Activated T-cell treated with anti-CD3 and anti-CD28 coated beads for 48 hours (primary cell): Measurements from ENCODE around the gene ARIH1.

Experiments used
- DNase-seq: peaks from one replicate; pipeline ENCODE4 v3.0.0-alpha.2; 2020; ENCODE audit warnings: low read depth

ARIH1 gene

DNA sequence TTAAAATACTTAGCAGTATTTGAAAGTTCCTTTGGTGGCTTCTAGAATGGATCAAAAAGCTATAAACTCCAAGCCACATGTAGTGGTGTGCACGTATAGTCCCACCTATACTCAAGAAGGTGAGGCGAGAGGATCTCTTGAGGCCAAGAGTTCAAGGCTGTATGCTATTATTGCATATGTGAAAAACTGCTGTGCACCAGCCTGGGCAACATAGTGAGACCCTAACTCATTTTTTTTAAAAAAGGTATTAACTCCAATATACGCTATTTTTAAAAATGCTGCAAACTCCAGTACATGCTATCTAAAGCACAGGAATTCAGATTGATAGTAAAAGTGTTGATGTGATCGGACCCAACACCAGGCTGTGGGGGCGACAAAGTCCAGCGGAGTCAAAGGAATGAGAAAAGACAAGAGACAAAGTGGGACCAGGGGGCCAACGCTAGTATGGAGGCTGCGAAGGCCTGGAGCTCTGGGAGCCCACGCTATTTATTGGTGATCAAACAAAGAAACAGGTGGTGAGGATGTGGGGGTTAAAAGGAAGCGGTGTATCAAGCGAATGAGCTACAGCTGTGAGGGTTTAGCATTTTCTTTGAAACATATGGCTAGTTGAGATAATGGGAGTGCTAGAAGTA lies 66.6 kb downstream of the ARIH1 start:
- no peak for DNase-seq

DNA sequence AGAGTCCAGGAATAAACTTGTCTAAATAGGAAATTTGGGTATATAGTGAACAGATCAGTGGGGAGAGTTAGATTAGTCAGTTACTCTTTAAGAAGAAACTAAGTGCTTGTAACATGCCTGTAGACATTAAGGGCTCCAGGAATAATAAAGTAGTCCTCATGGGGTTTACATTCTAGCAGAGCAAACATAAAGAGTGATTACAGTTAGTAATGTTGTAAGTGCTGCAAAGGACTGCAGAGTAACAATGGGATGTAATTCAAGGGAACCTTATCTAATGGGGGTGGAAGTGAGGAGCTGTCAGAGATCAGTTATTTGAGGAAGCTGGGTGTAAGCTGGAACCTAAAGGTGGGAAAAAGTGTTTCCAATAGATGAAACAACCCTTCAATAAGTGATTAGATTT lies 67.5 kb downstream of the ARIH1 start:
- DNase-seq = no peak

DNA sequence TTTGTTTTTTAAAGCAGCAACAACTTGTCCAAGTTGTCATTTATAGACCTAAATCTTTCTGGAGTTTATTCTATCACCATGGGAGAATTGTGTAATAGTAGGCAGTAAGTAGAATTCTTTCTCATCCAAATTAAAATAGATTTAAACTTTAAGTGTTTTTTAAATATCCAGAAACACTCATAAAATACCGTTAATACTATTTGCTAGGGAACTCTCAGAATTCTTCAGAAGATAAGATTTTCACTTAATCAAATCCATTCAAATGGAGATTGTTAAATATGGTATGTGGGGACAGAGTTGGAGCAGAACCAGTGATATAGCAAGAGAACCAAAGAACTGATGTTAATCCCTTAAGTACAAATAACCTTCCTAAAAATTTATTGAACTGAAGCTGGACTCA lies 71.0 kb downstream of the ARIH1 start:
- DNase-seq = no peak

DNA sequence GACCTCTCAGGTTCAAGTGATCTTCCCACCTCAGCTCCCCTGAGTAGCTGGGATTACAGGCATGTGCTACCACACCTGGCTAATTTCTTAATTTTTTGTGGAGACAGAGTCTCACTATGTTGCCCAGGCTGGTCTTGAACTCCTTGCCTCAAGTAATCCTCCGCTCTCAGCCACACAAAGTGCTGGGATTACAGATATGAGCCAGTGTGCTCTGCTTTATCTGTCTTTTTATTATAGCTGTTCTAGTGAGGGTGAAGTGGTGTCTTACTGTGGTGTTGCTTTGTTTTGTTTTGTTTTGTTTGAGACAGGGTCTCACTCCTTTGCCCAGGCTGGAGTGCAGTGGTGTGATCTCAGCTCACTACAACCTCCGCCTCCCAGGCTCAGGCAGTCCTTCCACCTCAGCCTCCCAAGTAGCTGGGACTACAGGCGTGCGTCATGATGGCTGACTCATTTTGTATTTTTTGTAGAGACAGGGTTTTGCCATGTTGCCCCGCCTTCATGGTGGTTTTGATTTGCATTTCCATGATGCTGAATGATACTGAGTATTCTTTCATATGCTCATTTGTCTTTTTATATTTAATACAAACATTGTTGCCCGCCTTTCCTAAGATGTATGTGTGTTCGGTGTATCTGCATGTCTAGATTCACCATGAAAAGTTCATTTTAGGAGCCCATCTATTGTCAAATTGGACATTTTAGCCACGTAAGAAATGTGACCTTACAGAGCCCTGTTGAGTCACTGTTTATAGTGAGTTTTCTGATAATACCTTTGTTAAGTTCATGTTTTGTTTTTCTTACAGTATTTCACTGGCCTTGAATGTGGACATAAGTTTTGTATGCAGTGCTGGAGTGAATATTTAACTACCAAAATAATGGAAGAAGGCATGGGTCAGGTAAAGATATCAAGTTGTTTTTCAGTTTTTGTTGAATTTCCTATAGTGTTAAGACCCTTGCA lies 80.6 kb downstream of the ARIH1 start:
- DNase-seq = peak; percentile 25

DNA sequence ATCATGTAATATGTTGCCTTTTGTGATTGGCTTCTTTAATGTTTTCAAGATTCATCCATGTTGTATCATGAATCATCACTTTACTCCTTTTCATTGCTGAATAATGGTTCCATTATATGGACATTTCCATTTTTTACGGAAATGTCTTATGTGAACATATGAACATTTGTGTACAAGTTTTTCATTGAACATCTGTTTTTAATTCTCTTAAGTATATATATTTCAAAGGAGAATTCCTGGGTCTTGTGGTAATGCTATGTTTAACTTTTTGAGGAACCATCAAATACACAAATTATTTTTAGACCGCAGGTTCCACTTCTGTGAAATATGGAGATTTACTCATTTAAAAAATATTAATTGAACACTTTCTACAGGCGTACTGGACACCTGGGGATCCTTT lies 85.7 kb downstream of the ARIH1 start:
- DNase-seq = no peak

DNA sequence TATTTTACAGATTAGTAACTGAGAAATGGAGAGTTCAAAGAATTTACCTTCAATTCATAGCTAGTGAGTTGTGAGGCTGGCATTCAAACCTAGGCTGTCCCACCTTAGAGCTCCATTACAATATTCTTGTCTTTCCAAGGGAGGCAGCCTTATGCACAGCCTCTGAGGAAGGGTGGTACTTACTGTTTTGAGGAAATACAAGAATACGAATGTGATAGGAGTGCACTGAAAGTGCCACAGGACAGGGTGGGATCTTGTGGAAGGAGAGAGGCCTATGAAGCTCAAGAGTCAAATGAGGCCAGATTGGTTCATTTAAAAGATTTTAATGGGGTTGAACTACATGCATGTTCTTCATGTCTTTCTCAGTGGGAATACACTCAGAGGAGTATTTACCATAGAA lies 86.3 kb downstream of the ARIH1 start:
- DNase-seq = no peak

DNA sequence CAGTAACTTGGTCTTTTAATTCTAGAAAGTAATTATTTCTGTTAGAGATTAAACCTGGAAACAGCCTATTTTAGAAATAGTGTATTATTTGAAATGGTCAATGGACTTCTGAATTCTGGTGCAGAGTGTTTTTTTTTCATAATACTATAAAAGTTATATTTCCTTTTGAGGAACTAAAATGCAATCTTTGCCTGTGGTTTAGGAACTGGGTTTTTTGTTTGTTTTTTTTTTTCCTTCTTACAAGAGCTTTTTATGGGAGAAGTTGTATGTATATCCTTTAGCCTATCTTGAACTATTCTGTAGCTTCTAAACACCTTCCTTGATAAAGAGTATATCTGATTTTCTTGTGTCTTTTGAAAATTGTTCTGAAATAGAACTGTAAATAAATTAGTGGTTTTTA lies 88.3 kb downstream of the ARIH1 start:
- DNase-seq = no peak

DNA sequence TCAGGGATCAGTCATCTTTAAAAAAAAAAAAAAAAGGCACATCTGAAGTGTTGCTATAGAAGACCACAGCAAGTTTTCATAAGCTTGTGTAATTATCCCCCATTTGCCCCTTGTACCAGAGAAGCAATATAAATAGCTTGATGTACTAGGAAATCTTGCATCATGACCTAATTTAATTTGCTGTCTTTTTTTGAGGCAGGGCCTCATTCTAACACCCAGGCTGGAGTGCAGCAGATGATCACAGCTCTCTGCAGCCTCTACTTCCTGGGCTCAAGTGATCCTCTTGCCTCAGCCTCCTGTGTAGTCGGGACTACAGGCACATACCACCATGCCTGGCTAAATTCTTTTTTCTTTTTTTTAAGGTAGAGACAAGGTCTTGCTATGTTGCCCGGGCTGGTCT lies 88.7 kb downstream of the ARIH1 start:
- no peak for DNase-seq

DNA sequence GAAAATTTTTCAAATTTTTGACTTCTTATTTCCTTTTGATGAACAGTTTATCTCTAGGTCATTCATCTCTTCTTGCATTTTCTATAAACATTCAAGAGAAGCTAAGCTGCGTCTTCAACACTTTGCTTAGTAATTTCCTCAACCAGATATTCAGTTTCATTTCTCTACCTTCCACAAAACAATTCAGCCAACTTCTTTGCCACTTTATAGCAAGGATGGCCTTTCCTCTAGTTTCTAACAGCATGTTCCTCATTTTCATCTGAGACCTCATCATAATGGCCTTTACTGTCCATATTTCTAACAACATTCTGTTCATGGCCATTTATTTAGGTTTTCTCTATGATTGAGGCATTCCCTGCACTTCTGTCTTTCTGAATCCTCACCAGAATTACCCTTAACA lies 90.0 kb downstream of the ARIH1 start:
- no peak for DNase-seq

DNA sequence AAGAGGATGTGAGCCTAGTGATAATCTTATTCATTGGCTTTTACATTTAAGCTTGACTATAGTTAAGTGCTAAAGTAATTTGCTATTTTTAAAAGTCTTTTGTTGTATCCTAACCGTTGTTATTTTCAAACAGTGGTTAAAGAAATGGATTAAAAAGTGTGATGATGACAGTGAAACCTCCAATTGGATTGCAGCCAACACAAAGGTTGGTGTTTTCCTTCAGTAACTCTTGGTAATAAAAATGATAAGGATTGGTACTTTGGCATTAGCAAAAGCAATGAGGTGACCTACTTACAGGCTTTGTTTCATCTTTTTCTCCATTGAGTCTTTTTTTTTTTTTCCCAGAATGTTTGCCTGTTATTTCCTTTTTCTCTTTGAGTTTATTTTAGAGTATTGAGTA lies 92.8 kb downstream of the ARIH1 start:
- no peak for DNase-seq

DNA sequence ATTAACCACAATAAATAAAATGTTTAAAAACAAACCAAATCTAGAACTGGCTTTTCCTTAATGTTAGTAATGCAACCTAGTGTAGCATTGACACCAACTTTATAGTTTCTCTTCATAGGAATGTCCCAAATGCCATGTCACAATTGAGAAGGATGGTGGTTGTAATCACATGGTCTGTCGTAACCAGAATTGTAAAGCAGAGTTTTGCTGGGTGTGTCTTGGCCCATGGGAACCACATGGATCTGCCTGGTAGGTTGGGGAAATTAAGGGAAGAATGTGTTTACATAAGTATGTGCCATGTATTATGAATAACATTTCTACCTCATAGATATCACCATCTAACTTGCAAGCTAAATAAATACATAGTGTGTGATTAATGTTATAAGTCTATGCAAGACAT lies 95.9 kb downstream of the ARIH1 start:
- no peak for DNase-seq

DNA sequence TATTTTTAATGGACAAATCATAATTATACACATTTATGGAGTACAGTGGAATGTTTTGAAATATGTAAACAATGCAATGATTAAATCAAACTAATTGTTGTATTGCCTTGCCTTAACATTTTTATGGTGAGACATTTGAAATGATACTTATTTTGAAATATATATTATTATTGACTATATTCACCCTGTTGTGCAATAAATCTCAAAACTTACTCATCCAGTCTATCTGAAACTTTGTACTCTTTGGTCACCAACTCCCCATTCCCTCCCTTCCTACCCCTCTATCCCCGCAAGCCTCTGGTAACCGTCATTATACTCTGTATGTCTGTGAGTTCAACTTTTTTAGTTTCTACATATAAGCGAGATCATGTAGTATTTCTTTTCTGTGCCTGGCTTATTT lies 105.7 kb downstream of the ARIH1 start:
- DNase-seq = no peak

DNA sequence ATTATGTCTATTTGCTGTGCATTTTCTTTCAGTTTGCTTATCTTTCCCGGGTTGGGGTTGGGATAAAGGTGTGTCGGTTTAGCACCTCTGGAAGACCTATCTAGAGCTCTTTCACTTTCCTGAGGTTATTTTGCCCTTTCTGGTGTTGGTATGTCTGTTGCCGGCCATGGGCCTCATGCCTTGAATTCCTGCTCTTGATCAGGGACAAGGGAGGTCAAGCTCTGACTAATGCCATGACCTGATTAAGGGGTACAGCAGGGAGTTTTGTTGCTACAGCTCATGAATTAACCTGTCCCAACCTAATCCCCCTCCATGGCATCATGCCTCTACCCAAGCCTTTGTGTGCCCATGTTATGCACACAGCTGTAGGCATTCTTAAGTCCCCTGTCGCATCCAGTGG lies 109.9 kb downstream of the ARIH1 start:
- DNase-seq = no peak

DNA sequence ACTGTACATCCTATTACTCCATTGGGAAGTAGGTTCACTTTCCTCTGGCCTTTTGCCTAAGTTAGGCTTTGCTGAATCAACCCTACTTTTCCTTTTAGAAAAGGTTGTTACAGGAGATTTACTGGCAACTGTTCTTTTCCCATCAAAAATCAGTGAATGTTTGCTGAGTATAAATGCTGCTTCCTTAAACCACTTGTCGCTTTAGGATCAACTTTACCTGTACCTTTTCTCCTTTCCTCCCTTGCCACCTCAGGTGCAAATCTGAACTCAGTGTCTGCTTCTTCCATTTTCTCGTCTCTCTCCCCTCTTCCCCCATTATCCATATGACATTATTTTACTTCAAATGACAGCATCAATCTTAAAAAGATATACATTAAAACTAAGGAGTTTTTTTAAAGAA lies 110.9 kb downstream of the ARIH1 start:
- no peak for DNase-seq

DNA sequence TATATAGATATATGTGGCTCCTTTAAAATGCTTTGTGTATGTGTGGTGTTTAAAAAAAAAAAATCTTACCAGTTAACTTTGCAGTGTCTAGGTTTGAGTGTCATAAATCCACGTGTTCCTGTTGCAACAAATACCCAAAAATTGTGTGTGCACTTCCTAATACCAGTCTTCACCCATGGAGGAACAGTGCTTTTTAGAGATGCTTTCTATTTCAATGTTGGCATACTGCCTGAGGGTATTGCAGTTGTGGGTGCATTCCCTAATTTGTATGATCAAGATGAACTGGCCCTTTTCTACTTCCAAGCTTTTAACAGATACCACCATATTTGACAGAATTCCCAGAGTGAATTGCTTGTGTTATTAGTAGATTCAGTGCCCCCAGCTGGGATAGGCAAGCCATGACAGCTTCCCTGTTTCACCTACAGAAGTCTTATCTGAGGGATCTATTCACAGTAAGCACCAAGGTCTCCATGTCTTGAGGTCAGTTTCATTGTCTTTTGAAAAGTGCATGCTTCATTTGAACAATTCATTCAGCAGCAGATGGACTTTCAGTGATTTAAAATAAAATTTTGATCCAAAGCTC lies 111.4 kb downstream of the ARIH1 start:
- no peak for DNase-seq

DNA sequence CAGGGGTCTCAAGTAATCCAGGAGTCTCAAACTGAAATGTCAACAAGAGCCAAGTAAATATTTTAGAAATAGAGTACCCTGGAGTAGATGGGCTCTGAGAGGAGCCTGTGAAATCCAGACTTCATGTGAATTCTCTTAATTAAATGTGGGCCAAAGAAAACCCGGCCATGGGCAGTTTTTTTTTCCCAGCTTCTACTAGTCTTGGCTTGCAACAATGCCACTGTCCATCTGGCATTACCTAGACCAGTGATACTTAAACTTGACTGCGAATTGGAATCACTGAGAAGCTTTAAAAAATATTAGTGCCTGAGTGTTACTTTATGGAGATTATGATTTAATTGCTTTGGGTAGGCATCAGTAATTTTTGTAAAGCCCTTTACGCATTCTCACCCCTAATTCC lies 114.0 kb downstream of the ARIH1 start:
- DNase-seq = no peak

DNA sequence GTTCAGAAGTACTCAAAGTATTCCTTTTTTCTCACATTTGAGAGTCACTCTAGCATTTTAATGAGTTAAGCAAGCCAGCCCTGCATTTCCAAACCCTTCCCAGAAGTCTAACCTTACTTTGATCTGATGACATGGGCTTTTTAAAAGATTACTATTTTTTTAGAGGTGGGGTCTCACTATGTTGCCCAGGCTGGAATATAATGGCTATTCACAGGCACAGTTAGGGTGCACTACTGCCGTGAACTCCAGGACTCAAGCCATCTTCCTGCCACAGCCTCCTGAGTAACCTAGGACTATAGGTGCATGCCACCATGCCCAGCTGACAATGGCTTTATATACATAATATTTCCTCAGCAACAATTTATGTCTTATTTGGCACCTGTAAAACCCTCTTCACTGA lies 116.3 kb downstream of the ARIH1 start:
- DNase-seq = no peak

DNA sequence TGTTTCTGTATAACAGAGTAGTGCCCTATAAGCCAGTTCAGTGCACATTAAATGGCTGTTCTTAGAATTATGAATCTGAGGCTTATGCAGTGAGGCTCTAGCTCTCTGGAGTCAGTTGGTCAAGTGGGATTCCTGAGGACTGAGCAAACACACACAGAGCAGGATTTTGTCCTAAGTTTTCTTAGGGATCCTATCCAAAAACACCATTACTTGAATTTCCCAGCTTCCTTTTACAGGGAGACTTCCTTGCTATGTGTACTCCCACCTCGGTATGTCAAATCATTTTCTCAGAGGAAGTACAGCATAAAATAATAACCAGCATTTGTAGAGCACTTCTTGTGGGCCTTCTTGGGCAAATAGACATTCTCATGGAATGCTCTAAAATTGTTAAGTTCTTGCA lies 117.2 kb downstream of the ARIH1 start:
- DNase-seq = no peak

DNA sequence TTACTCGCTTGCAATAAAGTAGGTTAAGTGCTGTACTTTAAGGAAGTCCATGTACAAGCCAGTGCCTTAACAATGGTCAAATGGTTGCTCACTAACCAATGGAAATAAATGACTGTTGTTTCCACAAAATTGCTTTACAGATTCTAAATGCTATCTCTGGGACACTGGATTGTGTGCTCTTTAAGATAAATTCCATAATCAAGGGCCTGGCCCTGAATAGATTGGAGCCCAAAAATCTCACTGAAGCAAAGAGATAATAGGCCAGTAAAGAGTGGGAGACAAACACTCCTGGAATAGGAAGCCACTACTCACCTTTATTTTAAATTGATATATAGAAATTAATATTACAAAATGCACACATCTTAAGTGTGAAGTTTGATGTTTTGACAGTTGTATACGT lies 118.0 kb downstream of the ARIH1 start:
- no peak for DNase-seq

DNA sequence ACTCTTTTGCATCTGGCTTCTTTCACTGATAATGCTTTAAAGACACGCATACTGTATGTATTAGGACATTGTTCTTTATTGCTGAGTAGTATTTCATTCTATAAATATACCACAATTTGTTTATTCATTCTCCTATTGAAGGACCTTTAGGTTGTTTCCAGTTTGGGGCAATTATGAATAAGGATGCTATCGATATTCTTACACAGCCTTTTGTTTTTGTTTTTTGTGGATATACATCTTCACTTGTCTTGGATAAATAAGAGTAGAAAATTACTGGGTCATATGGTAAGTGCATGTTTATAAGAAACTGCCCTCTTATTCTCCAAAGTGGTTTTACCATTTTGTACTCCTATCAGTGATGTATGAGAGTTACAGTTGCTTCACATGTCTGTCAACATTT lies 118.5 kb downstream of the ARIH1 start:
- DNase-seq = no peak

DNA sequence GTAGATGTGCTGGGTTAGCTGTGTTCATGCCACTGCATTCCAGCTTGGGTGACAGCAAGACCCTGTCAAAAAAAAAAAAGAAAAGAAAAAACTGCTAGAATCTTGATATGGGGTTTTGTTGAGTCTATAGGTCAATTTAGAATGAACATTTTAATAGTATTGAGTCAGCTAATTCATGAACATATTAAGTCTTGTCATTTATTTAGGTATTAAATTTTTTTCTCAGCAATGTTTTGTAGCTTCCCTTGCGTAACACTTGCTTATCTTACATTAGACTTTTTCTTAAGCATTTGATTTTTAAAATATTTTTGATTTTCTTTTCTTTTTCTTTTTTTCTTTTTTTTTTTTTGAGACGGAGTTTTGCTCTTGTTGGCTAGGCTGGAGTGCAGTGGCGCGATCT lies 119.7 kb downstream of the ARIH1 start:
- DNase-seq = no peak

DNA sequence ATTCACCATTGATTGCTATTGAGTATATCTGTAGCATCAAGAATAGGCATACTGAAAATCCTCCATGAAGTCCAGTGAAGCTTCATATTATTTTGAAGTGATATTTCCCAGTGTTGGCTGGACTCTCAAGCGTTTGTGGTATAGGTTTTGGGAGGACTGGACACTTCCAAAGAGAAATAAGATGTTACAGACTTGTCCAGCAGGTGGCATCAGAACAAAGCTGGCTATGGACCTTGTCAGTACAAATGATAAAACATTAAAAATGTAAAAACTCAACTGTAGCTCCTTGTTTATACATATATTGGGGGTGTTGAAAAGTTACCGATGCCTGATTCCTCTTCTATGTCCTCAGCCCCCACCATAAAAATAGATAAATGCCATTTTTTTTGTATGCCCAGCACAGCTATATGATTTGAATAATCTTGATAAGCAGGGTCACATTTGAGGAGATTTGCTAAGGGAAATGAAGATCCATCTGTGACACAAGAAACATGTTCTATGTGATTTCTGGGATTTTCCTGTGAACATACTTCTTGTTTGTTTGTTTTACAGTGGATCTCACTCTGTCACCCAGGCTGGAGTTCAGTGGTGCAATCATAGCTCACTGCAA lies 125.8 kb downstream of the ARIH1 start:
- DNase-seq = no peak

DNA sequence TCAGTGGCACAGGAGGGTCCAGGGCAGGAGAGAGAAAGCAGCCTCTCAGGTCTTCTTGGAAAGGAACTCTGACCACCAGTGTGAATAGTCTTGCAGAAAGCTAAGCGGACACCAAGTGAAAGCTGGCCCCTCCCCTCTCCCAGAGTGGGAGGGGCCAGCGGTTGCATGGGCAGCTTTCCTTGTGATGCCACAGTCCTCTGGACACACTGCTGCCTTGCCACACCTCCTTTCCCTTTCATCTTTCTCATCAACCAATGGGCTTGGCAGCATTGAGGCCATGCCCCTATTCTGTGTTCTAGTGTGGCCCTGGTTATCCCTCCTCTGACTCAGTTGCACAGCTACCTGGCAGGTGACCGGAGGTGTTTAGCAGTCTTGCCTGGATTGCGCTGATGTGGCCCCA lies 130.7 kb downstream of the ARIH1 start:
- no peak for DNase-seq
